Measurements from ENCODE around the gene BANF2. TPM values are rescaled to one million over a fixed set of nuclear protein-coding genes. Genes with fewer than 3 reads are reported as not detected.
A peak's percentile ranks its signal among the peaks of the same experiment; 100 is the strongest.

The BANF2 gene
- total and polyA plus RNA-seq, 2 of the 13 experiments (the other 11 are each of a cell fraction or from before 2014, with no cell fraction given): 0.35 TPM; not detected in 1

DNA sequence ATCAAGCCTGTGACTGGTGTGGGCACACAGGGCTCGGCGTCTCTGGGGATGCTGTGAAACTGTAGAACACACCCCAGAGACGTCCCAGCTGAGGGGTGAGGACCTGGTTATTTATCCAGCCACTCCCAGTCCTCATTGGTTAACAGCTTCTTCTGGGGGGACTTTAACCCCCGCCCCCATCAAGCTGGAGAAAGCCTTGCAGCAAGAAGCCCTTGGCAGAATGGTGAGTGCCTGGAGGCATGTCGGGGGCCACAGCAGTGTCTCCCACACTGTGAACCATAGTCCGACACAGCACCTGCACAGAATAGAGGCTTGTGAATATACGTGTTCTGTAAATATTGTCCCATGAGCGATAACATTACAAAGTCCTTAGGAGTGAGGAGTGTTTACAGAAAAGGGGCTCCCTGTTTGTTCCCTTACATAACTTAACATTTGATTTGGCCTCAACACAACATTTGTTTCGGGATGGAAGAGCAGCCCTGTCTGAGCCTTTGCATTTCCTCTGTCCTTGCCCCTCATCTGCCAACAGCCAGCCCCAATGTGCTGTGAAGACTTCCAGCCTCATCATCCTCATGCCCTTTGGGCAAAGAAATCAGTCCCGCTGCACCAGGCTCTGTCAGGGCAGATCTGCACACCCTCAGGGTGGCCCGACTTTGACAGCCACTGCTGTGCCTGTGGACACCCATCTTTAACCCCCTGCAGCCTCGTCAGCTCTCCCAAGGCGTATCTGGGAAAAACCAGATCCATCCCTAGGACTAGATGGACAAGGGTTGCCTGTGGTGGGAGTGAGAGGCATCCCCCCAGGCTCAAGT is 15.5 kb upstream of the BANF2 start (continued):
- peak; percentile 80; the same call in 1 of the 2 replicates for TF ChIP-seq HIC2 (CRISPR knock-in tag; IDR thresholded peaks at IDR 0.05; ENCODE audit: low read depth)
- peak; percentile 87; the same call in 1 of the 2 replicates for TF ChIP-seq TMF1 (CRISPR knock-in tag; IDR thresholded peaks at IDR 0.05; ENCODE audit: low read depth)
- TF ChIP-seq SP2 (CRISPR knock-in tag; IDR thresholded peaks at IDR 0.05): peak; percentile 36; the same call in 1 of the 2 replicates
- TF ChIP-seq ZNF574 (CRISPR knock-in tag; IDR thresholded peaks at IDR 0.05): peak; percentile 76
- TF ChIP-seq ZNF335 (CRISPR knock-in tag; IDR thresholded peaks at IDR 0.05): peak; percentile 88
- peak; percentile 87 for TF ChIP-seq SPEN (CRISPR knock-in tag; IDR thresholded peaks at IDR 0.05; ENCODE audit: low read depth)
- TF ChIP-seq, protein P1, sequence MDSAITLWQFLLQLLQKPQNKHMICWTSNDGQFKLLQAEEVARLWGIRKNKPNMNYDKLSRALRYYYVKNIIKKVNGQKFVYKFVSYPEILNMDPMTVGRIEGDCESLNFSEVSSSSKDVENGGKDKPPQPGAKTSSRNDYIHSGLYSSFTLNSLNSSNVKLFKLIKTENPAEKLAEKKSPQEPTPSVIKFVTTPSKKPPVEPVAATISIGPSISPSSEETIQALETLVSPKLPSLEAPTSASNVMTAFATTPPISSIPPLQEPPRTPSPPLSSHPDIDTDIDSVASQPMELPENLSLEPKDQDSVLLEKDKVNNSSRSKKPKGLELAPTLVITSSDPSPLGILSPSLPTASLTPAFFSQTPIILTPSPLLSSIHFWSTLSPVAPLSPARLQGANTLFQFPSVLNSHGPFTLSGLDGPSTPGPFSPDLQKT (CRISPR knock-in tag; IDR thresholded peaks at IDR 0.05; ENCODE audit: borderline replicate concordance): no peak
- no peak for TF ChIP-seq NONO (IDR thresholded peaks at IDR 0.05)
- TF ChIP-seq NONO (CRISPR knock-in tag; conservative IDR thresholded peaks at IDR 0.05): no peak
- no peak; the same call in 1 of the 2 replicates for TF ChIP-seq ZNF44 (CRISPR knock-in tag; IDR thresholded peaks at IDR 0.05)
- TF ChIP-seq RFXANK (CRISPR knock-in tag; IDR thresholded peaks at IDR 0.05): peak; percentile 6; the same call in 1 of the 2 replicates
- no peak for TF ChIP-seq KLF12 (CRISPR knock-in tag; IDR thresholded peaks at IDR 0.05; ENCODE audit: borderline replicate concordance)
- 0 out of 2 replicates have a peak, but pooled peaks have one; percentile 71 for TF ChIP-seq RORA (CRISPR knock-in tag; IDR thresholded peaks at IDR 0.05)
- TF ChIP-seq, protein P2, sequence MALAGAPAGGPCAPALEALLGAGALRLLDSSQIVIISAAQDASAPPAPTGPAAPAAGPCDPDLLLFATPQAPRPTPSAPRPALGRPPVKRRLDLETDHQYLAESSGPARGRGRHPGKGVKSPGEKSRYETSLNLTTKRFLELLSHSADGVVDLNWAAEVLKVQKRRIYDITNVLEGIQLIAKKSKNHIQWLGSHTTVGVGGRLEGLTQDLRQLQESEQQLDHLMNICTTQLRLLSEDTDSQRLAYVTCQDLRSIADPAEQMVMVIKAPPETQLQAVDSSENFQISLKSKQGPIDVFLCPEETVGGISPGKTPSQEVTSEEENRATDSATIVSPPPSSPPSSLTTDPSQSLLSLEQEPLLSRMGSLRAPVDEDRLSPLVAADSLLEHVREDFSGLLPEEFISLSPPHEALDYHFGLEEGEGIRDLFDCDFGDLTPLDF (CRISPR knock-in tag; IDR thresholded peaks at IDR 0.05): 0 out of 2 replicates have a peak, but pooled peaks have one; percentile 14
- TF ChIP-seq SRY (CRISPR knock-in tag; IDR thresholded peaks at IDR 0.05): no peak; the same call in none of the 2 replicates
- TF ChIP-seq ZNF251 (CRISPR knock-in tag; IDR thresholded peaks at IDR 0.05): no peak
- TF ChIP-seq AKAP8 (CRISPR knock-in tag; IDR thresholded peaks at IDR 0.05): peak; percentile 92
- peak; percentile 50; the same call in 1 of the 2 replicates for TF ChIP-seq ZNF709 (CRISPR knock-in tag; IDR thresholded peaks at IDR 0.05)
- TF ChIP-seq NFIB (CRISPR knock-in tag; IDR thresholded peaks at IDR 0.05; ENCODE audit: borderline replicate concordance): no peak
- TF ChIP-seq TCF7L2 (IDR thresholded peaks at IDR 0.05; ENCODE audit: low read depth, low read length): no peak
- peak; percentile 81 for TF ChIP-seq HOXA5 (CRISPR knock-in tag; IDR thresholded peaks at IDR 0.05)
- peak; percentile 79 for TF ChIP-seq RFXAP (CRISPR knock-in tag; IDR thresholded peaks at IDR 0.05; ENCODE audit: borderline replicate concordance)
- TF ChIP-seq SNRNP70 (IDR thresholded peaks at IDR 0.05; ENCODE audit: low read depth, low read length): no peak
- peak; percentile 82; the same call in 1 of the 2 replicates for TF ChIP-seq NCOA1 (CRISPR knock-in tag; IDR thresholded peaks at IDR 0.05)

Data from HepG2 (cell line).